MM.1S (cell line): ENCODE data around the gene IMMP2L.

Source experiments
- DNase-seq: peaks from one replicate; pipeline ENCODE4 v3.0.0-alpha.2; 2015
- H2AFZ ChIP-seq: fragments of 300-600 bp; sonication (generic); 2 replicates; pipeline ENCODE4 v1.6.0; 2016; ENCODE audit warnings: antibody characterized with exemption, low read length
- H3F3A ChIP-seq: fragments of 300-600 bp; sonication (generic); 2 replicates; pipeline ENCODE4 v1.6.1; 2016; ENCODE audit warnings: mild to moderate bottlenecking, antibody characterized with exemption, low read length, moderate library complexity, mixed read lengths; ENCODE audit not compliant: insufficient read depth
- H3K27ac ChIP-seq: fragments of 300-600 bp; sonication (generic); 2 replicates; pipeline ENCODE4 v1.5.1; 2016; ENCODE audit warnings: mild to moderate bottlenecking, low read length
- H3K27me3 ChIP-seq: fragments of 300-600 bp; sonication (generic); replicated peaks from 2 replicates; pipeline ENCODE4 v1.6.0; 2016; ENCODE audit warnings: low read length; ENCODE audit not compliant: insufficient read depth
- H3K36me3 ChIP-seq: fragments of 300-600 bp; sonication (generic); replicated peaks from 2 replicates; pipeline ENCODE4 v1.6.1; 2016; ENCODE audit warnings: mild to moderate bottlenecking, low read length, mixed read lengths; ENCODE audit not compliant: insufficient read depth
- H3K4me1 ChIP-seq: fragments of 300-600 bp; sonication (generic); 2 replicates; pipeline ENCODE4 v1.6.1; 2016; ENCODE audit warnings: low read length, mixed read lengths
- H3K4me2 ChIP-seq: fragments of 300-600 bp; sonication (generic); 2 replicates; pipeline ENCODE4 v1.6.0; 2016; ENCODE audit warnings: low read depth, low read length
- H3K4me3 ChIP-seq: fragments of 300-600 bp; sonication (generic); 2 replicates; pipeline ENCODE4 v1.5.1; 2016; ENCODE audit warnings: low read length, mixed read lengths
- H3K79me2 ChIP-seq: fragments of 300-600 bp; sonication (generic); 2 replicates; pipeline ENCODE4 v1.6.1; 2016; ENCODE audit warnings: mixed run types, low read length, mixed read lengths
- H3K9ac ChIP-seq: fragments of 300-600 bp; sonication (generic); 2 replicates; pipeline ENCODE4 v1.6.1; 2016; ENCODE audit warnings: low read length, mixed read lengths
- H3K9me2 ChIP-seq: fragments of 300-600 bp; sonication (generic); replicated peaks from 2 replicates; pipeline ENCODE4 v1.6.1; 2016; ENCODE audit warnings: mild to moderate bottlenecking, low read length, mixed read lengths; ENCODE audit not compliant: insufficient read depth
- H3K9me3 ChIP-seq: fragments of 300-600 bp; sonication (generic); replicated peaks from 2 replicates; pipeline ENCODE4 v1.6.1; 2016; ENCODE audit warnings: mild to moderate bottlenecking, low read length, mixed read lengths; ENCODE audit not compliant: insufficient read depth
- H4K20me1 ChIP-seq: fragments of 300-600 bp; sonication (generic); 2 replicates; pipeline ENCODE4 v1.6.1; 2016; ENCODE audit warnings: mild to moderate bottlenecking, low read length, moderate library complexity, mixed read lengths; ENCODE audit not compliant: insufficient read depth
- CTCF ChIP-seq: fragments of 300-600 bp; sonication (generic); IDR thresholded peaks from 2 replicates; pipeline ENCODE4 v1.5.1; 2016; ENCODE audit warnings: antibody characterized with exemption, low read length, mixed read lengths
- EZH2 ChIP-seq: fragments of 300-600 bp; sonication (generic); optimal IDR thresholded peaks from 2 replicates; pipeline ENCODE3; 2017; ENCODE audit warnings: low read depth, mild to moderate bottlenecking, antibody characterized with exemption, low read length, mixed read lengths
- EZH2phosphoT487 ChIP-seq: fragments of 300-600 bp; sonication (generic); IDR thresholded peaks from 2 replicates; pipeline ENCODE4 v1.6.1; 2018; ENCODE audit warnings: antibody characterized with exemption, low read length

IMMP2L gene

GRCh38 chr7:111329367-111330234, 232.7 kb downstream of the IMMP2L start:
- Histone ChIP-seq H3F3A (peaks cover 8% of the 10 kb centered on the region; the same call in 1 of the 2 replicates), H3K4me2 (peak overlapping the region; percentile 53), H3K9me3 (no peaks in the 10 kb centered on the region), H3K9ac (no peak overlapping the region; the same call in 1 of the 2 replicates), H2AFZ (peak overlapping the region; percentile 58), H3K4me3 (peak overlapping the region; percentile 34), H4K20me1 (no peaks in the 10 kb centered on the region), H3K36me3 (no peaks in the 10 kb centered on the region), H3K4me1 (peaks cover 13% of the 10 kb centered on the region; the same call in 1 of the 2 replicates), H3K9me2 (no peaks in the 10 kb centered on the region), H3K79me2 (no peaks in the 10 kb centered on the region), H3K27ac (peak overlapping the region; percentile 35; the same call in 1 of the 2 replicates), H3K27me3 (no peaks in the 10 kb centered on the region)
- peak; percentile 58 for DNase-seq
- TF ChIP-seq EZH2phosphoT487 (no peak), CTCF (peak; percentile 52)

- Histone ChIP-seq H2AFZ (peak overlapping the region; percentile 58; the same call in 1 of the 2 replicates), H3K79me2 (no peaks in the 10 kb centered on the region), H3K27ac (no peak overlapping the region), H3K9ac (no peak overlapping the region), H3K4me3 (no peak overlapping the region), H4K20me1 (no peaks in the 10 kb centered on the region), H3K36me3 (no peaks in the 10 kb centered on the region), H3K27me3 (no peaks in the 10 kb centered on the region), H3K9me3 (no peaks in the 10 kb centered on the region), H3K4me2 (peak overlapping the region; percentile 53), H3K4me1 (peaks cover 18% of the 10 kb centered on the region), H3F3A (peaks cover 8% of the 10 kb centered on the region; the same call in 1 of the 2 replicates), H3K9me2 (no peaks in the 10 kb centered on the region)
- DNase-seq, result no peak
- TF ChIP-seq CTCF, result no peak
- no peak for TF ChIP-seq EZH2
- TF ChIP-seq EZH2phosphoT487, result no peak
Observed at GRCh38 chr7:111328487-111328886, 233.8 kb downstream of the IMMP2L start.

- H3K9ac ChIP-seq, result no peak overlapping the region
- DNase-seq, result no peak
- no peaks in the 10 kb centered on the region for H3K79me2 ChIP-seq
- H4K20me1 ChIP-seq, result no peaks in the 10 kb centered on the region
- peaks cover 18% of the 10 kb centered on the region for H3K4me1 ChIP-seq
- H3K9me3 ChIP-seq, result no peaks in the 10 kb centered on the region
- no peaks in the 10 kb centered on the region for H3K9me2 ChIP-seq
- no peak overlapping the region for H3K4me2 ChIP-seq
- no peaks in the 10 kb centered on the region for H3K27me3 ChIP-seq
- no peaks in the 10 kb centered on the region; the same call in 1 of the 2 replicates for H3K36me3 ChIP-seq
- no peak overlapping the region for H3K27ac ChIP-seq
- peaks cover 8% of the 10 kb centered on the region; the same call in 1 of the 2 replicates for H3F3A ChIP-seq
- H3K4me3 ChIP-seq, result no peak overlapping the region
- H2AFZ ChIP-seq, result no peak overlapping the region
- no peak for TF ChIP-seq EZH2phosphoT487
- no peak for TF ChIP-seq CTCF
- TF ChIP-seq EZH2, result no peak
Observed at GRCh38 chr7:111324776-111325175, 237.5 kb downstream of the IMMP2L start.
